GM06990 (cell line): ENCODE measurements around the gene EXOC7.

Experiments
- DNase-seq: peaks from one replicate; pipeline ENCODE4 v3.0.0-alpha.2; 2011; ENCODE audit not compliant: insufficient read length; ENCODE audit errors: extremely low read depth
- H3K27me3 ChIP-seq: replicated peaks from 2 replicates; pipeline ENCODE4 v1.6.0; 2011; ENCODE audit warnings: low read length; ENCODE audit not compliant: control insufficient read depth, insufficient read depth
- H3K36me3 ChIP-seq: 2 replicates; pipeline ENCODE4 v1.5.1; 2011; ENCODE audit warnings: low read length; ENCODE audit not compliant: control insufficient read depth, insufficient read depth
- H3K4me3 ChIP-seq: replicated peaks from 2 replicates; pipeline ENCODE4 v1.5.1; 2011; ENCODE audit warnings: low read depth, mild to moderate bottlenecking, control low read depth, low read length
- CTCF ChIP-seq: IDR thresholded peaks from 2 replicates; pipeline ENCODE4 v1.5.1; 2011; ENCODE audit warnings: low read length, control low read depth, mild to moderate bottlenecking, inconsistent platforms; ENCODE audit not compliant: insufficient read depth, poor library complexity, severe bottlenecking

Gene EXOC7

GRCh38 chr17:76036497-76037261, 66.9 kb downstream of the EXOC7 start:
- DNase-seq, result no peak

GRCh38 chr17:76034428-76035350, 68.9 kb downstream of the EXOC7 start:
- no peak for TF ChIP-seq CTCF
- Histone ChIP-seq H3K27me3 (no peaks in the 10 kb centered on the region), H3K4me3 (no peak overlapping the region), H3K36me3 (peaks cover 6% of the 10 kb centered on the region)
- no peak for DNase-seq

More at GRCh38 chr17:76036497-76037261, 66.9 kb downstream of the EXOC7 start:
- peaks cover 19% of the 10 kb centered on the region for H3K36me3 ChIP-seq
- no peak for TF ChIP-seq CTCF
- H3K4me3 ChIP-seq, result no peak overlapping the region
- no peaks in the 10 kb centered on the region for H3K27me3 ChIP-seq

GRCh38 chr17:76033139-76033538, 70.4 kb downstream of the EXOC7 start:
- H3K4me3 ChIP-seq, result no peak overlapping the region

GRCh38 chr17:76032780-76033108, 70.8 kb downstream of the EXOC7 start:
- Histone ChIP-seq H3K36me3 (no peaks in the 10 kb centered on the region), H3K27me3 (no peaks in the 10 kb centered on the region), H3K4me3 (no peak overlapping the region)
- no peak for DNase-seq
- TF ChIP-seq CTCF, result no peak

More at GRCh38 chr17:76033139-76033538, 70.4 kb downstream of the EXOC7 start:
- no peaks in the 10 kb centered on the region for H3K27me3 ChIP-seq
- no peak for DNase-seq
- no peak for TF ChIP-seq CTCF
- H3K36me3 ChIP-seq, result no peaks in the 10 kb centered on the region; the same call in 1 of the 2 replicates

- no peak for DNase-seq
- TF ChIP-seq CTCF, result no peak
- Histone ChIP-seq H3K27me3 (no peaks in the 10 kb centered on the region), H3K4me3 (no peak overlapping the region), H3K36me3 (no peaks in the 10 kb centered on the region)
These were observed 71.4 kb downstream of the EXOC7 start for GRCh38 chr17:76032073-76032779.
